GM21381 (cell line): Measurements from ENCODE around the gene C6orf89.
"Not testable (repeated sequence)": the region's sequence is repeated elsewhere in the genome, so short reads cannot be mapped to it uniquely, and the experiment has no call there.

Experiments used
- ATAC-seq: cut with Tn5 transposase; IDR thresholded peaks from one replicate; pipeline ENCODE4 v1.9.1; 2021; ENCODE audit warnings: mild to moderate bottlenecking, moderate library complexity; ENCODE audit not compliant: unreplicated experiment

The C6orf89 gene

GRCh38 chr6:36886950-36887618, 1.3 kb downstream of the C6orf89 start:
- no peak for ATAC-seq

GRCh38 chr6:36888115-36888643, 2.4 kb downstream of the C6orf89 start:
- ATAC-seq, result no peak

DNA sequence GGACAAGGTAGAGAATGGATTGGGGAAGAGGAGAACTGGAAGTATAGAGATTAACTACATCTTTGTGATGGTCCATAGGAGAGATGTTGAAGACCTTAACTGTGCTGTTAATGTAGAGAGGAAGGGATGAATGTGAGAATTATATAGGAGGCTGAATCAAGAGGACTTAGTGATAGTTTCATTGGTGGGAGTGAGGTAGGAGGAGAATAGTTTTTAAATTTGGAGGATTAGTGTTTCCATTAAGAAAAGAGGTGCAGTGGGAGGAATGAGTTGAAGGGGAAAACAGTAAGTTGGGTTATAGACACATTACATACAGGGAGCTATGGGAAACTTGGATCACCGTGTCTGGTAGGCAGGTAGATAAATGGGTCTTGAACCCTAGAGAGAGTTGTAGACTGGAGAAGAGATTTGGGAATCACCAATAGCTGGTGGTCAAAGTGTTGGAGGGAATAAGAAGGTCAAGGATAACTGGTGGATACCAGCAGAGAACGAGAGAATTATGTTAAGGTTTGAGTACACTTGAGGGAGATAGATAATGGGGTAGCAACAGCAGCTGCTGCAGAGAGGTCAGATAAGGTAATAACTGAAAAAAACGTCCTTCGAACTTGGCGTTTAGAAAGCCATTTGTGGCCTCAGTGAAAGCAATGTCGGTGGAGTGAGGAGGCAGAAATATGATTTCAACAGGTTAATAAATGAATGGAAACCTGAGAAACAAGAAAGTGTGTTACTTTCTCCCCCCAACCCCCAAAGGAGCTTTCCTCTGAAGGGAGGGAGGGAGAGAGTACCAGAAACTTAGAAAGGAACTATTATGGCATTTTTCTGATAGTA, 3.1 kb downstream of the C6orf89 start:
- ATAC-seq, result no peak

DNA sequence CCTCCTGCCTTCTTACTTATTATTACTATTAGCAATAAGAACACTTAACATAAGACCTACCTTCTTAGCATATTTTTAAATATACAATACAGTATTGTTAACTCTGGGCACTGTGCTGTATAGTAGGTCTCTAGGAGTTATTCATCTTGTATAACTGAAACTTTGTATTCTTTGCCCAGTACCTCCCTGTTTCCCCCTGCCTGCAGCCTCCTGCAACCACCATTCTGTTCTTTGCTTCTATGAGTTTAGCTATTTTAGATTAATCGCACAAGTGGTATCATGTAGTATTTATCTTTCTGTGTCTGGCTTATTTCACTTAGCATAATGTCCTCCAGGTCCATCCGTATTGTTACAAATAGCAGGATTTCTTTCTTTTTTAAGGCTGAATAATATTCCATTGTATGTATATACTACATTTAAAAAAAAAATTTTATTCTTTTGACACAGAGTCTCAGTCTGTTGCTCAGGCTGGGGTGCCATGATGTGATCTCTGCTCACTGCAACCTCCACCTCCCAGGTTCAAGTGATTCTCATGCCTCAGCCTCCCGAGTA, 4.4 kb downstream of the C6orf89 start:
- no peak for ATAC-seq

GRCh38 chr6:36891153-36891552, 5.4 kb downstream of the C6orf89 start:
- not testable (repeated sequence) for ATAC-seq

GRCh38 chr6:36893976-36894932, 8.5 kb downstream of the C6orf89 start:
- no peak for ATAC-seq

DNA sequence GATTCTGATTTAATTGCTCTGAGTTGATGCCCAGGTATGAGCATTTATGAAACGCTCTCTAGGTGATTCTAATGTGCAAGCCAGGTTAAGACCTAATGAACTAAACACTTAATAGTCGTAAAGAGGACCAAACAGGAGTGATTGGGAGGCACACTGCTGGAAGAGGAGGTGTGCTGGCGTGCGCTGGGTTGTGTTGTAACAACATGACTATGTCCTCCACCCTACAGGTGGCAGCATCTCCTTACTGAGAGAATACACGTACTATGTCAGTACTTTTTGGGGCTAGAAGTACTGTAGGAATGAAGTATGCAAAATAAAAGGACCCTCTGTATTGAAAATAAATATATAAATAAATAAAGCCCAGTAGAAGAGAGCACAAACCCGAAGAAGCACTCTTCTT, 11.9 kb downstream of the C6orf89 start:
- ATAC-seq, result no peak

GRCh38 chr6:36904114-36904513, 18.4 kb downstream of the C6orf89 start:
- ATAC-seq, result no peak

GRCh38 chr6:36904851-36905393, 19.2 kb downstream of the C6orf89 start:
- no peak for ATAC-seq

DNA sequence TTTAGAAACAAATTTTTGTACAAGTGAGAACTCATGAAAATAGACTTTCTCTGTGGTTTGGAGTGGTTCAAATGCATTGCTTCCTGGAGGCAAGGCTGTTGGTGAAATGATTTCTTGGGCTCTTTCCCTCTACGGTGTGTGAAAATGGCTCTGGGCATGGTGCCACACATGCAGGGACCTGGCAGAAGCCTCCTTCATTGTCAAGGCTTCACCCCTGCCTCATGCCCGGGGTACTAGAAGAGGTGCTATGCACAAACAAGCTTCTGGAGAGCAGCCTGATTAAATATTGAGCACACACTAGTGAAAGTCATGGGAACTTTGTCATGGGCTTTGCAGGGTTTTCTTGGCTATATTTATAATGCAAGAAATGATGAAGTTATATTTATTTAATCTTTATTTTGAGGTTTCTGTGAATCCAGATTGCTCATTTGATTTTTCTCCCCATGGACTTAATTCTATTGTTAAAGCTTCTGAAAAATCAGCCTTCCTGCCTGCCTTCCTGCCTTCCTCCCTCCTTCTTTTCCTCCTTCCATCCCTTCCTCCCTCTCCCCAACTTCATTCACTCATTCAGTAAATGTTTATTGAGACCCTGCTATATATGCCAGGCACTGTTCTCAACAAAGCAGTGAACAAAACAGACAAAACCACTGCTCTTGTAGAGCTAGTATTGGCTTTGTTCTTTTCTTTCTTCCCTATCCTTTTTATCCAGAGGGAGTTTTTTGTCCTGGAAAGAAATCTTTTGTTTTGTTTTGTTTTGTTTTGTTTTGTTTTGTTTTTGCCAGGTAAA, 21.0 kb downstream of the C6orf89 start:
- no peak for ATAC-seq

DNA sequence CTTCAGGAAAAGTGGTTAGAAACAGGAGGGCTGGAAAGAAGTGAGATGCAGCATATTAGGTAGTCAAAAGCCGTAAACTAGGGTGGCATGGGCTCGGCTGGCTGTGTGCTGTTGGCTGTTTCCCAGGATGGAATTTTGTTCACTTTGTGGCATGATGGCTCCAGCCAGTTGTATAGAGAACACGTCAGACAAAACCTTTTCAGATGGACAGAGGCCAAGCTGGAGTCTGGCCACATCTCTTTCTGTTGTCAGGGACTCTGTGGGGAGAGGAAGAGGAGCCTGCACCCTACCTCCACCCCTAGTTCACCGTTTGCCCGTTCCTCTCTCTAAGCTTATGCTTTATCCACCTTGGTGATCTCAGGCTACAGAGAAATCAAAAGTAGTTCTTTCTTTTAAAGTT, 22.0 kb downstream of the C6orf89 start:
- no peak for ATAC-seq

DNA sequence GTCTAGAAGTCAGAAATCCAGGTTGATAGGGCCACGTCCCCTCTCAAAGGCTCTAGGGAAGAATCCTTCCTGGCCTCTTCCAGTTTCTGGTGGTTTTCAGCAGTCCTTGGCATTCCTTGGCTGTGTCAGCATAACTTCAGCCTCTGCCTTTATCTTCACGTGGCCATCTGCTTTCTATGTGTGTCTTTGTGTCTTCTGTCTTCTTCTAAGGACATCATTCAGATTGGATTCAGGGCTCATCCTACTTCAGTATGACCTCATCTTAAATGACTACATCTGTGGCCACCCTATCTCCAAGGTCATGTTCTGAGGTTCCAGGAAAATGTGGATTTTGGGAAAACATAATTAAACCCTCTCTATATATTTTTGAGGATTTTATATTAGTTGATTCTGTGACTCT, 23.0 kb downstream of the C6orf89 start:
- no peak for ATAC-seq

- ATAC-seq, result peak; percentile 22
These were observed 26.3 kb downstream of the C6orf89 start for GRCh38 chr6:36912030-36912454.

DNA sequence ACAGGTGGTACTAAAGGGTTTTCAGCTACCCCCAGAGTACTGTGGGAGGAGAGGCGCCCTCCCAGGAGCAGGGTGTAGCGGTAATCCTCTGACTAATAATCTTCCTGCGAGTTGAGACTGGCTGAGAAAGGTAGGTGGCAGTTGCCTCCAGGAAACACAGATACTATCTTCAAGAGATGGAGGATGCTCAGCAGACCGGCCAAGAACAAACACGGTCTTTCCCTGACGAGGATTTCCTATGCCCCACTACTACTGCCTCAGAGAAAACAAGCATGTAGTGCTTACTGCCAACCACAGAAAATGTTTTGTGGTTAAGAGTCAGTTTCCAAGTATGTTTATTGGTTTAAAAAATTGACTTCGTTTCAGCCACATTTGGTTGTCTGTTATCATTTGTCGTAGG, 26.8 kb downstream of the C6orf89 start:
- ATAC-seq, result peak; percentile 82

GRCh38 chr6:36913082-36913481, 27.3 kb downstream of the C6orf89 start:
- ATAC-seq, result peak; percentile 11

- ATAC-seq, result no peak
These were observed 28.6 kb downstream of the C6orf89 start for GRCh38 chr6:36914227-36914794.

GRCh38 chr6:36915599-36915998, 29.8 kb downstream of the C6orf89 start:
- ATAC-seq, result no peak

DNA sequence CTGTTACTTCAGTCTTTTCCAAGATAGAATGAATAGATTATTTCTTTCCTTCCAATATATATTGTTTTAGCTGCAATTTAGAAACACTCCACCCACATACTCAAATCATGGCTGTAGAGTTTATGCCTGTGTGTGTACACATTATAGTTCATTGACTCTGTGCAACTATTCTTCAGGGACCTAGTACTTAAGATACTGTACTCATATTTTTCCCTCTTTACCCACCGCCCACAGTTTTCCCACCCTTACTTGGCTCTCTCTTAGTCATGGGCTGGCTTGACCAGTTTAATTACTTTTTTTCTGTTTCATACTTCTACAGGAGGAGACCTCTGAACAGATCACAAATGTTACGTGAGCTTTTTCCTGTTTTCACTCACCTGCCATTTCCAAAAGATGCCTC, 30.4 kb downstream of the C6orf89 start:
- no peak for ATAC-seq

- ATAC-seq, result no peak
These were observed 31.9 kb downstream of the C6orf89 start for GRCh38 chr6:36917541-36918193.
